ENCODE data around the gene NDNF.

NDNF gene

GRCh38 chr4:121011138-121011537, 61.2 kb downstream of the NDNF start:
- no peak for DNase-seq

GRCh38 chr4:121009578-121010478, 62.5 kb downstream of the NDNF start:
- DNase-seq: no peak

- no peak for DNase-seq
Measured at GRCh38 chr4:121007660-121008059, 64.7 kb downstream of the NDNF start.

- no peak for DNase-seq
Measured at GRCh38 chr4:121003863-121004262, 68.5 kb downstream of the NDNF start.

- no peak for DNase-seq
Measured at GRCh38 chr4:120995266-120996010, 76.9 kb downstream of the NDNF start.

- DNase-seq: no peak
Measured at GRCh38 chr4:120994521-120994920, 77.8 kb downstream of the NDNF start.

- DNase-seq: no peak
Measured at GRCh38 chr4:120991885-120992284, 80.5 kb downstream of the NDNF start.

GRCh38 chr4:120990246-120990645, 82.1 kb downstream of the NDNF start:
- DNase-seq: no peak

All from NCI-H748 treated with DMSO at 0.1 percent for 48 hours (cell line).